C4-2B (cell line): ENCODE results near the gene PPM1B.
"Not testable (repeated sequence)": the region's sequence is repeated elsewhere in the genome, so short reads cannot be mapped to it uniquely, and the experiment has no call there.

ENCODE experiments used
- H3K27ac ChIP-seq: fragments of 450-650 bp; 2 replicates; pipeline ENCODE4 v1.5.1; 2017
- ZFX ChIP-seq: fragments of 450-650 bp; IDR thresholded peaks from 2 replicates; pipeline ENCODE4 v1.6.1; 2017
- TF ChIP-seq, protein P1 (sequence below): fragments of 450-650 bp; conservative IDR thresholded peaks from 2 replicates; pipeline ENCODE4 v1.5.1; 2017; ENCODE audit warnings: mild to moderate bottlenecking

The PPM1B gene

DNA sequence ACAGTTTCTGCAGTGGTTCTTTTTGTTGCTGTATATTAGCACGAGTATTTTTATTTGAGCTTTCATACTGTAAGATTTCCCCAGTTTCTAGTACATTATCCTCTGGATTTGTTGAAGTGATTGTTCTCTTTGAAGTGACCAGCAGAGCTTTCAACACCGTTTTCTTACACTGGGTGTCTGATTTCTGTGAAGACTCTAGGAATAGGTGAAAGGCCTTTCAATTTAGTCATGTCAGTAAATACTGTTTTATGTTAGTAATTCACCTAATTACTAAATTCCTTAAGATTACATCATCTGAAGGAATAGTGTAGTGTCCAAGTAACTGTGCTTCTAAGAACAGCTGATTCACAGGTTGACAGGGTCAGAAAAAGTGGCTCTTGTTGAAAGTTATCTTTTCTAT lies 2.3 kb downstream of the PPM1B start:
- no peak for TF ChIP-seq ZFX
- TF ChIP-seq, protein P1, sequence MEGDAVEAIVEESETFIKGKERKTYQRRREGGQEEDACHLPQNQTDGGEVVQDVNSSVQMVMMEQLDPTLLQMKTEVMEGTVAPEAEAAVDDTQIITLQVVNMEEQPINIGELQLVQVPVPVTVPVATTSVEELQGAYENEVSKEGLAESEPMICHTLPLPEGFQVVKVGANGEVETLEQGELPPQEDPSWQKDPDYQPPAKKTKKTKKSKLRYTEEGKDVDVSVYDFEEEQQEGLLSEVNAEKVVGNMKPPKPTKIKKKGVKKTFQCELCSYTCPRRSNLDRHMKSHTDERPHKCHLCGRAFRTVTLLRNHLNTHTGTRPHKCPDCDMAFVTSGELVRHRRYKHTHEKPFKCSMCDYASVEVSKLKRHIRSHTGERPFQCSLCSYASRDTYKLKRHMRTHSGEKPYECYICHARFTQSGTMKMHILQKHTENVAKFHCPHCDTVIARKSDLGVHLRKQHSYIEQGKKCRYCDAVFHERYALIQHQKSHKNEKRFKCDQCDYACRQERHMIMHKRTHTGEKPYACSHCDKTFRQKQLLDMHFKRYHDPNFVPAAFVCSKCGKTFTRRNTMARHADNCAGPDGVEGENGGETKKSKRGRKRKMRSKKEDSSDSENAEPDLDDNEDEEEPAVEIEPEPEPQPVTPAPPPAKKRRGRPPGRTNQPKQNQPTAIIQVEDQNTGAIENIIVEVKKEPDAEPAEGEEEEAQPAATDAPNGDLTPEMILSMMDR = no peak
- H3K27ac ChIP-seq = no peak overlapping the region

DNA sequence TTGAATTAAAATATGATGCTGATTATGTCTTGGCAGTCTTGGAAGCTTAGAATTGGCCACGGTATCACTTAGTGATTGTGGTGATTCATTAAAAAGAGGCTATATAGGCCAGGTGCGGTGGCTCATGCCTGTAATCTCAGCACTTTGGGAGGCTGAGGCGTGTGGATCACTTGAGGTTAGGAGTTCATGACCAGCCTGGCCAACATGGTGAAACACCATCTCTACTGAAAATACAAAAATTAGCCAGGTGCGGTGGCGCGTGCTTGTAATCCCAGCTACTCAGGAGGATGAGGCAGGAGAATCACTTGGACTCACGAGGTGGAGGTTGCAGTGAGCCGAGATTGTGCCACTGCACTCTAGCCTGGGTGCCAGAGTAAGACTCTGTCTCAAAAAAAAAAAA lies 2.8 kb downstream of the PPM1B start:
- not testable (repeated sequence) for H3K27ac ChIP-seq

DNA sequence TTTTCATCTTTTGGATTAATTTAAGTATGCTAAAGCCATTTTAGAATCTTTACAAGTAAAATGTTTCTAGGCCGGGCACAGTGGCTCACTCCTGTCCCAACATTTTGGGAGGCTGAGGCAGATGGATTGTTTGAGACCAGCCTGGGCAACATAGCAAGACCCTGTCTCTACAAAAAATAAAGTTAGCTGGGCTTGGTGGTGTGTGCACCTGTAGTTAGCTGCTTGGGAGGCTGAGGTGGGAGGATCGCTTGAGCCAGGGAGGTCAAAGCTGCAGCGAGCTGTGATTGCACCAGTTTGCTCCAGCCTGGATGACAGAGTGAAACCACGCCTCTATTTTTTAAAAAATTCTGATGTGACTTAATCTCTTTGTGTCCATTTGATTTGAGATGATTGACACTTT lies 3.9 kb downstream of the PPM1B start:
- TF ChIP-seq, protein P1 = no peak
- no peak for TF ChIP-seq ZFX
- no peak overlapping the region for H3K27ac ChIP-seq

DNA sequence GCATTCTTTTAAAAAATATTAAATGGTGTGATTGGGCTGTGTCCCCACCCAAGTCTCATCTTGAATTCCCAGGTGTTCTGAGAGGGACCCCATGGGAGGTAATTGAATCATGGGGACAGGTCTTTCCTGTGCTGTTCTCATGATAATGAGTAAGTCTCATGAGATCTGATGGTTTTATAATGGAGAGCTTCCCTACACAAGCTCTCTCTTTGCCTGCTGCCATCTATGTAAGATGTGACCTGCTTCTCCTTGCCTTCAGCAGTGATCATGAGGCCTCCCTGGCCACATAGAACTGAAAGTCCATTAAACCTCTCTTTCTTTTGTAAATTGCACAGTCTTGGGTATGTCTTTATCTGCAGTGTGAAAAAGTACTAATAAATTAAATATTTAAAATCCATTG lies 10.3 kb downstream of the PPM1B start:
- TF ChIP-seq ZFX = no peak
- TF ChIP-seq, protein P1 = no peak
- no peak overlapping the region for H3K27ac ChIP-seq

DNA sequence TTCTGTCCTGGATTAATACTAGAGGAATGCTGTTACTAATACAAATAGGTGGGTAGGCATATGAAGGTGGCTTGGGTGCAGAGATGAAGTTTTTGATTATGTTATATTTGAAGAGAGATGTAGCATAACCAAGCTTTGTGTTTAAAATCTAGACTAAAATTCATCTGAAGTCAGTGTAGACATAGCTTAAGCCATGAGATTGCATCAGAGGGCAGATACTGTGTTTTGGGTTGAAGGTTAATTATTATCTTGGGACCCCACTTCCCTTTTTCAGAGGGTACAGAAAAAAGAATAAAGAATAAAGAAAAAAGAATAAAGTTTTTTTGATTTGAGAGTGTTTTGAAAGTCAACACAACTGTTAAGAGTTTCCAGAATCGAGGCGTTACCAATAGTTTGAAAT lies 13.0 kb downstream of the PPM1B start:
- no peak overlapping the region for H3K27ac ChIP-seq

DNA sequence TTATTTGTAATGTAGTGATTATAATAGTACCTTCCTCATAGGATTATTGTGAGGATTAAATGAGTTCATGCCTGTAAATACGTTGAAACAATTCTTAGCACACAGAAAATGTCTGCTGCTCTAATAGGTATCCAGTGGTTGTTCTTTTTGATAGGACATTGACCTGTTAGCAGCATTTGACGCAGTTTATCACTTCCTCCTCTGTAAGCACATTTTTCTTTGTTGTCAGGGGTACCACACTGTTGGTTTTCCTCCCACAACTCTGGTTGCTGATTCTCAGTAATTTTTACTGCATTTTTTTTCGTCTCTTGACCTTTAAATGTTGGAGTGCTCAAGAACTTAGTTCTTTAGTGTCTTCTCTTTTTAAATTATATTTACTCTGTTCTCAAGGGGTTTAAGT lies 15.4 kb downstream of the PPM1B start:
- H3K27ac ChIP-seq = no peak overlapping the region
- no peak for TF ChIP-seq ZFX
- TF ChIP-seq, protein P1 = no peak

More for the DNA sequence above, 13.0 kb downstream of the PPM1B start:
- TF ChIP-seq ZFX = no peak

DNA sequence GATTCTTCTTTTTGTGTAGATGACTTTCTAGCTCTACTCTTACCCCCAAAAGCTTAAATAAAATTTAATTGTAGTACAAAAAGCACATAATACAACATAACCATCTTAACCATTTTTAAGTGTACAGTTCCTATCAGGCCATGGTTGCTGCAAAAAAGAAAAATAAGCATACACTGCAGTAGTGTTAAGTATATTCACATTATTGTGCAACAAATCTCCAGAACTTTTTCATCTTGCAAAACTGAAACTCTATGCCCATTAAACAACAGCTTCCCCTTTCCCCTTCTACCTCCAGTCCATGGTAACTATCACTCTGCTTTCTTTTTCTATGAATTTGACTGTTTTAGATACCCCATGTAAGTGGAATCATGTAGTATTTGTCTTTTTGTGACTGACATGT lies 18.1 kb downstream of the PPM1B start:
- TF ChIP-seq, protein P1 = no peak
- no peak for TF ChIP-seq ZFX
- no peak overlapping the region for H3K27ac ChIP-seq

DNA sequence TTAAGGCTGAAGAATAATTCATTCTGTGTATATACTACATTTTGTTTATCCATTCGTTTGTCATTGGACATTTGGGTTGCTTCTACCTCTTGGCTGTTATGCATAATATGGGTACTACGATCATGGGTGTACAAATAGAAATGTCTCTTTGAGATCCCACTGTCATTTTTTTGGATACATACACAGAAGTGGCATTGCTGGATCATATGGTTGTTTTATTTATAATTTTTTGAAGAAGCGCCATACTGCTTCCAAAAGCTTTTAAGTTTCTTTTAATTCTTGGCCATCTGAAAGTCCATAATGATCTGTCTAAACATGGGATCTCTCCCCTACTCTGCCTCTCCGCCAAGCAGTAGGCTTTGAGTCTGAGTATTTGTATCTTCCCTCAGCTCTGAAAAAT lies 18.6 kb downstream of the PPM1B start:
- TF ChIP-seq, protein P1 = no peak
- no peak overlapping the region for H3K27ac ChIP-seq

DNA sequence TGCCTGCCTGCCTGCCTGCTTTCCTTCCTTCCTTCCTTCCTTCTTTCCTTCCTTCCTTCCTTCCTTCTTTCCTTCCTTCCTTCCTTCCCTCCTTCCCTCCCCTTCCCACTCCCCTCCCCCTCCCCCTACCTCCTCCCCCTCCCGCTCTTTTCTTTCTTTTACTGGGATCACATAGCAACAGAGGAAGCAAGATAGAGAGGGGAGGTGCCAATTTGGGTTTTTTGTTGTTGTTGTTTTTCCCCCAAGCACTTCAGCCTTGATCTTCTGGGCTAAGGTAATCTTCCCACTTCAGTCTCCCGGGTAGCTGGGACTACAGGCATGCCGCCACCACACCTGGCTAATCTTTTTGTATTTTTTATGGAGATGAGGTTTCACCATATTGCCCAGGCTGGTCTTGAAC lies 20.0 kb downstream of the PPM1B start:
- no peak overlapping the region for H3K27ac ChIP-seq
- no peak for TF ChIP-seq ZFX
